A673 (cell line): Measurements from ENCODE around the gene PRSS27. TPM values are rescaled to one million over a fixed set of nuclear protein-coding genes. Genes with fewer than 3 reads are reported as not detected.

ENCODE experiments used
- Bru-seq: library from RNA; stranded (reverse); fragments of 400-500 nt; gene quantifications from one replicate; lab custom pipeline; 2021; lab: Mats Ljungman, UMichigan
- BruChase-seq, 2 experiments: library from RNA; stranded (reverse); fragments of 400-500 nt; gene quantifications; one replicate each; lab custom pipeline; 2021; lab: Mats Ljungman, UMichigan
- BruUV-seq: library from RNA; stranded (reverse); fragments of 400-500 nt; replicated peaks from 2 replicates; lab custom pipeline; 2021; lab: Mats Ljungman, UMichigan
- CTCF ChIA-PET: fragments of 300-600 bp; sonication (Branson Sonifier 250); formaldehyde crosslinking; loops from one replicate; lab custom pipeline; 2022; ENCODE audit warnings: antibody characterized with exemption; lab: Charles Lee
- POLR2A ChIA-PET: fragments of 300-600 bp; sonication (Branson Sonifier 250); formaldehyde crosslinking; loops from one replicate; lab custom pipeline; 2022; ENCODE audit warnings: antibody characterized with exemption; ENCODE audit not compliant: low non-redundant PET; lab: Charles Lee
- DNase-seq: peaks from one replicate; pipeline ENCODE4 v3.0.0-alpha.2; 2015; ENCODE audit warnings: low spot score
- H3K27ac ChIP-seq: fragments of 200-600 bp; sonication (generic); 2 replicates; pipeline ENCODE4 v1.5.1; 2016; ENCODE audit warnings: mixed run types, low read depth, mild to moderate bottlenecking, mixed read lengths, antibody characterized with exemption, low read length; ENCODE audit not compliant: poor library complexity, severe bottlenecking
- H3K27me3 ChIP-seq: fragments of 200-600 bp; sonication (generic); replicated peaks from 2 replicates; pipeline ENCODE4 v1.6.1; 2017; ENCODE audit warnings: mixed run types, low read depth, mild to moderate bottlenecking, mixed read lengths, antibody characterized with exemption, low read length; ENCODE audit not compliant: insufficient read depth, poor library complexity
- H3K36me3 ChIP-seq: fragments of 200-600 bp; sonication (generic); 2 replicates; pipeline ENCODE4 v1.6.1; 2016; ENCODE audit warnings: mixed run types, mild to moderate bottlenecking, mixed read lengths, antibody characterized with exemption, low read length; ENCODE audit not compliant: insufficient read depth, poor library complexity, severe bottlenecking
- H3K4me1 ChIP-seq: fragments of 200-600 bp; sonication (generic); 2 replicates; pipeline ENCODE4 v1.6.1; 2017; ENCODE audit warnings: mixed run types, mild to moderate bottlenecking, mixed read lengths, antibody characterized with exemption, low read length; ENCODE audit not compliant: insufficient read depth, poor library complexity, severe bottlenecking
- H3K4me3 ChIP-seq: fragments of 200-600 bp; sonication (generic); 2 replicates; pipeline ENCODE4 v1.5.1; 2016; ENCODE audit warnings: low read depth, mixed run types, mild to moderate bottlenecking, mixed read lengths, low read length; ENCODE audit not compliant: poor library complexity, severe bottlenecking
- H3K9me3 ChIP-seq: fragments of 200-600 bp; sonication (generic); 2 replicates; pipeline ENCODE4 v1.6.1; 2016; ENCODE audit warnings: mixed run types, low read depth, mild to moderate bottlenecking, mixed read lengths, antibody characterized with exemption, low read length; ENCODE audit not compliant: poor library complexity, severe bottlenecking
- CTCF ChIP-seq: fragments of 300-800, 200-600 bp; sonication (generic); conservative IDR thresholded peaks from 2 replicates; pipeline ENCODE4 v1.5.1; 2017; ENCODE audit warnings: low read depth, mild to moderate bottlenecking, antibody characterized with exemption, low read length, moderate library complexity, mixed read lengths
- EZH2 ChIP-seq: fragments of 200-600 bp; sonication (generic); IDR thresholded peaks from 2 replicates; pipeline ENCODE4 v1.6.1; 2017; ENCODE audit warnings: borderline replicate concordance, low read depth, mild to moderate bottlenecking, mixed read lengths, antibody characterized with exemption, low read length; ENCODE audit not compliant: poor library complexity, severe bottlenecking
- intact Hi-C: fragments of 100-400 bp; cut with micrococcal nuclease; formaldehyde crosslinking; loops from one replicate; pipeline ENCODE4 v1.10.0; 2022; ENCODE audit not compliant: unreplicated experiment
- long read RNA-seq: library from polyadenylated mRNA; stranded (forward); transcript quantifications from one replicate; pipeline ENCODE4 v2.0.0, GENCODE V29; 2022
- total RNA-seq: library from RNA; stranded (reverse); gene quantifications from 2 replicates; pipeline ENCODE4 v1.2.3, GENCODE V29; 2021

PRSS27 gene
- total RNA-seq: 1.3 and 3.0 TPM in 2 replicates
- Bru-seq, nascent RNA: percentile 30 among the genes with signal in this experiment
- percentile 29 among the genes with signal in this experiment for BruChase-seq, experiment 1, labeled RNA remaining after a 2-hour chase
- percentile 34 among the genes with signal in this experiment for BruChase-seq, experiment 2, labeled RNA remaining after a 6-hour chase
- long read RNA-seq, partial matches to known transcripts: 0 of 2 reads
- long read RNA-seq, other reads (novel, unspliced or antisense): 1 of 2 reads

- DNase-seq: no peak
- CTCF ChIA-PET: no interaction called here
- H3K4me1 ChIP-seq: no peaks in the 10 kb centered on the region
- TF ChIP-seq CTCF (no peak), EZH2 (no peak)
- peak within 1 kb of the TSS; percentile 59 for H3K4me3 ChIP-seq
- no TSS peak for BruUV-seq
- POLR2A ChIA-PET: no interaction called here
- H3K27me3 ChIP-seq: no peaks in the 10 kb centered on the region
- no peaks in the 10 kb centered on the region for H3K36me3 ChIP-seq
- peak within 1 kb of the TSS; percentile 68 for H3K27ac ChIP-seq
- intact Hi-C loops: no loop called here
- H3K9me3 ChIP-seq: no peaks in the 10 kb centered on the region
Measured at GRCh38 chr16:2720064-2720457, at the start of gene PRSS27. PRSS27 (minus strand) TSS chr16:2720224; CDS start chr16:2720160, 64 bp downstream.

DNA sequence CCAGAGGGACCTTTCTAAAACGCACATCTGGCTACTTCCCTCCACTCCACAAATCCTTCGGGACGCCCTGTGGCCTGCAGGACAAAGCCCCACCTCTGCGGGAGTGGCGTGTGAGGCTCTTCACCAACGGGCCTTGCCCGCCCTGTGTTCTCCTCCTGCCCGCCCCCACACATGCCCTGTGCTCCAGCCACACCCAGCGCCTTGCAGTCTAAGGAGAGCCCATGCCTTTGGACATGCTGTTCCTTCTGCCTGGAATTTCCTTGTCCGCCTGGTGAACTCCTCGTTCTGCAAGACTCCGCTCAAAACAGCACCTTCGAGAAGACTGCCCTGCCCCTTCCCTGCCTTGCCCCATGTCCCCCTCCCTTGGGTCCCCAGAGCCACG lies 49.6 kb upstream of the PRSS27 start:
- Histone ChIP-seq H3K27me3 (no peaks in the 10 kb centered on the region), H3K27ac (no peak overlapping the region), H3K9me3 (no peaks in the 10 kb centered on the region), H3K4me3 (no peak overlapping the region), H3K36me3 (peaks cover 99% of the 10 kb centered on the region), H3K4me1 (no peaks in the 10 kb centered on the region)
- no peak for DNase-seq
- intact Hi-C loops: no loop called here
- no TSS peak for BruUV-seq
- CTCF ChIA-PET: interaction anchor here (0.6 kb wide), 1 partner anchor 36 kb away, joined by 3 read pairs; no protein-coding TSS in a partner anchor
- POLR2A ChIA-PET: no interaction called here
- TF ChIP-seq CTCF (no peak), EZH2 (no peak)

DNA sequence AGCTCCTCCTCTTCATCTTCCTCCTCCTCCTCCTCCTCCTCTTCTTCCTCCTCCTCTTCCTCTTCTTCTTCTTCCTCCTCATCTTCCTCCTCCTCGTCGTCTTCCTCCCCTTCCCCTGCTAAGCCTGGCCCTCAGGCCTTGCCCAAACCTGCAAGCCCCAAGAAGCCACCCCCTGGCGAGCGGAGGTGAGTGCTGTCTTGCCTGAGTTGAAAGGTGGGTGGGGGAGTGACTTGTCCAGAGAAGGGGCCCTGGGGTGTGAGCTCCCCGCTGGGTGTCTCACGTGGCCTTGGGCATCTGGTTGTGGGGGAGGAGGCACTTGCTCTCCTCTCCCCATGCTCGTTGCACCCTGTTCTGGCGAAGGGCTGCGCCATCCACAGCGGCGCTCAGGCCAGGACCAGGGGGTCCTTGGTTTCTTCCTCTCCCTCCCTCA lies 49.1 kb upstream of the PRSS27 start:
- DNase-seq: no peak
- Histone ChIP-seq H3K27ac (no peak overlapping the region), H3K27me3 (no peaks in the 10 kb centered on the region), H3K9me3 (no peaks in the 10 kb centered on the region), H3K4me3 (no peak overlapping the region), H3K4me1 (no peaks in the 10 kb centered on the region), H3K36me3 (peaks cover 99% of the 10 kb centered on the region)
- ChIA-PET POLR2A (no interaction called here), CTCF (no interaction called here)
- BruUV-seq: no TSS peak
- intact Hi-C loops: no loop called here
- TF ChIP-seq CTCF: no peak
- TF ChIP-seq EZH2: no peak
